NT2/D1 (cell line): ENCODE results near the gene NIPSNAP3A.

Experiments used
- DNase-seq: peaks from one replicate; pipeline ENCODE4 v3.0.0-alpha.2; 2011; ENCODE audit warnings: low read depth, low spot score
- H3K27me3 ChIP-seq: 2 replicates; pipeline ENCODE4 v1.6.0; 2011; ENCODE audit warnings: mild to moderate bottlenecking; ENCODE audit not compliant: insufficient read length, insufficient read depth
- H3K36me3 ChIP-seq: 2 replicates; pipeline ENCODE4 v1.6.1; 2011; ENCODE audit warnings: mild to moderate bottlenecking, low read length, mixed read lengths; ENCODE audit not compliant: insufficient read depth, insufficient read length
- H3K4me1 ChIP-seq: 2 replicates; pipeline ENCODE4 v1.5.1; 2011; ENCODE audit not compliant: insufficient read depth, insufficient read length
- H3K4me3 ChIP-seq: 2 replicates; pipeline ENCODE4 v1.5.1; 2011; ENCODE audit warnings: low read depth; ENCODE audit not compliant: insufficient read length
- H3K9ac ChIP-seq: 2 replicates; pipeline ENCODE4 v1.6.0; 2011; ENCODE audit warnings: low read depth; ENCODE audit not compliant: insufficient read length
- H3K9me3 ChIP-seq: 2 replicates; pipeline ENCODE4 v1.5.1; 2011; ENCODE audit warnings: mild to moderate bottlenecking, low read length; ENCODE audit not compliant: insufficient read depth
- SUZ12 ChIP-seq: IDR thresholded peaks from 2 replicates; pipeline ENCODE4 v1.6.1; 2011; ENCODE audit not compliant: insufficient read length, insufficient read depth; ENCODE audit errors: extremely low read depth
- YY1 ChIP-seq: IDR thresholded peaks from 2 replicates; pipeline ENCODE4 v1.6.1; 2011; ENCODE audit not compliant: insufficient read length, insufficient read depth
- ZNF274 ChIP-seq: IDR thresholded peaks from 2 replicates; pipeline ENCODE4 v1.6.1; 2011; ENCODE audit warnings: mild to moderate bottlenecking, low read depth, low read length

Gene NIPSNAP3A

GRCh38 chr9:104795082-104795481 lies 47.6 kb downstream of the NIPSNAP3A start:
- H3K36me3 ChIP-seq, result peaks cover 38% of the 10 kb centered on the region
- no peaks in the 10 kb centered on the region for H3K9me3 ChIP-seq
- H3K4me3 ChIP-seq, result no peak overlapping the region
- DNase-seq, result no peak
- no peak overlapping the region for H3K9ac ChIP-seq
- no peaks in the 10 kb centered on the region for H3K27me3 ChIP-seq
- no peaks in the 10 kb centered on the region for H3K4me1 ChIP-seq
- no peak for TF ChIP-seq SUZ12
- no peak for TF ChIP-seq ZNF274
- TF ChIP-seq YY1, result no peak

- Histone ChIP-seq H3K9ac (no peak overlapping the region), H3K4me1 (no peaks in the 10 kb centered on the region), H3K9me3 (no peaks in the 10 kb centered on the region), H3K4me3 (no peak overlapping the region), H3K36me3 (peaks cover 39% of the 10 kb centered on the region), H3K27me3 (no peaks in the 10 kb centered on the region)
- TF ChIP-seq ZNF274 (no peak), SUZ12 (no peak), YY1 (no peak)
- DNase-seq, result no peak
Observed at GRCh38 chr9:104795857-104796256, 48.4 kb downstream of the NIPSNAP3A start.

DNA sequence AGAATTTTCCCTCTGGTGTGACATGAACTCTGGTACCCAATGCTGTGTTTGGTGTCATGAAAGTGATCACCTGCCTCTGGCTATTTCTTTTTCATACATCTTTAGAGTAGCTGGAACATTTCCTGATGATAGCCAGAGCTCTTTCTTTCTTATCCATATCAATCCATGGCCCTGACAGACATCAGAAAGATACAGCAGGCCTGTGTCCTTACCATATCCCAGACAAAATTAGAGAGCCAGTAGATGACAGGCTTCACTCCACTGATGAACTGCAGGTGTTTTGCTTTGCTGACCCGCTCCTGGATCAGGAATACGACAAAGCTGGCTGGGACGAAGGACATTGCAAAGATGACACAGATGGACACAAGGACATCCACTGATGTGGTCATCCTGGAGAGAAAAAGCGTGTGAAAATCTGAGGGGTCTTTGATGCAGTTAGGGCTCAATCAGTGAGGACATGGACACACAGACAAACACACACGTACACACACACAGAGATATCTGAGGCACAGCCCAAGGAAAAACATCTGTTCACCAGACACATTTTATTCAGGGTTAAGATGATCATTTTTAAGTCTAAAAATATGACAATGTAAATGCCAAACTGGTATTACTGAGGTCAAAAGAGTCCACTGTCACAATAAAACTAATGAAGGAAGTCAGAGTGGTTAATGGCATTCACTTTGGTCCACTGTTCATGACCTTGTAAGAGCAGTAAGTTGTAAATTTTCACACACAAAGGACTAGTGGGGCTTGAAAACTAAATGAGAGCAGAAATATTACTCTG lies 50.9 kb downstream of the NIPSNAP3A start:
- Histone ChIP-seq H3K9me3 (no peaks in the 10 kb centered on the region), H3K9ac (no peak overlapping the region), H3K4me1 (no peaks in the 10 kb centered on the region), H3K4me3 (no peak overlapping the region), H3K36me3 (peaks cover 43% of the 10 kb centered on the region), H3K27me3 (no peaks in the 10 kb centered on the region)
- no peak for DNase-seq
- TF ChIP-seq ZNF274, result no peak
- no peak for TF ChIP-seq YY1
- no peak for TF ChIP-seq SUZ12

- peaks cover 36% of the 10 kb centered on the region for H3K36me3 ChIP-seq
- no peaks in the 10 kb centered on the region for H3K27me3 ChIP-seq
- TF ChIP-seq SUZ12 (no peak), YY1 (no peak), ZNF274 (no peak)
- H3K4me3 ChIP-seq, result no peak overlapping the region
- H3K9ac ChIP-seq, result no peak overlapping the region
- H3K4me1 ChIP-seq, result no peaks in the 10 kb centered on the region
- no peaks in the 10 kb centered on the region for H3K9me3 ChIP-seq
- DNase-seq, result no peak
Observed at GRCh38 chr9:104800068-104800785, 52.7 kb downstream of the NIPSNAP3A start.

DNA sequence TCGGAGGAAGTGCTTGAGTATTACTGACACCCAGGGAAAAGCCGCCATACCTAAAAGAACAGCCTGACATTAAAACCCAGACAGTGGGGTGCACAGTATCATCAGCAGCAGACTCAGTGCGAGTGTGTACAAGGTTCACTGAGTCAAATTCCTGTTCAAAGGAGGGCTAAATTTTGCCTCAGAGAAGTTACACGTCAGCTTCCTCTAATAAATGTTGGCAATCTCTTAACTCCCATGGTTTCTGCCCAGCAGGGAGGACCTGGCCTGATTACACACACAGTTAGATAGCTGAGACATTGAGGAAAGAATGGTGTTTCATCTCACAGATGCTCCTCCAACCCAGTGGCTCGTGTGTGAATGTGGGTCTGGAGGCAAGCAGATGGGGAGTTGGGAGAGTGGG lies 54.6 kb downstream of the NIPSNAP3A start:
- Histone ChIP-seq H3K9me3 (no peaks in the 10 kb centered on the region), H3K9ac (no peak overlapping the region), H3K4me1 (no peaks in the 10 kb centered on the region), H3K36me3 (peaks cover 27% of the 10 kb centered on the region), H3K4me3 (no peak overlapping the region), H3K27me3 (no peaks in the 10 kb centered on the region)
- TF ChIP-seq SUZ12 (no peak), YY1 (no peak), ZNF274 (no peak)
- no peak for DNase-seq

GRCh38 chr9:104802906-104803305 lies 55.4 kb downstream of the NIPSNAP3A start:
- Histone ChIP-seq H3K4me1 (no peaks in the 10 kb centered on the region), H3K9me3 (no peaks in the 10 kb centered on the region), H3K4me3 (no peak overlapping the region), H3K36me3 (peaks cover 27% of the 10 kb centered on the region), H3K9ac (no peak overlapping the region), H3K27me3 (no peaks in the 10 kb centered on the region)
- TF ChIP-seq ZNF274 (no peak), YY1 (no peak), SUZ12 (no peak)
- no peak for DNase-seq

GRCh38 chr9:104805441-104805840 lies 58.0 kb downstream of the NIPSNAP3A start:
- no peaks in the 10 kb centered on the region for H3K4me1 ChIP-seq
- no peak for DNase-seq
- no peak overlapping the region for H3K4me3 ChIP-seq
- H3K9me3 ChIP-seq, result no peaks in the 10 kb centered on the region
- no peaks in the 10 kb centered on the region for H3K27me3 ChIP-seq
- TF ChIP-seq SUZ12 (no peak), YY1 (no peak), ZNF274 (no peak)
- peaks cover 18% of the 10 kb centered on the region for H3K36me3 ChIP-seq
- H3K9ac ChIP-seq, result no peak overlapping the region
